HepG2 (cell line): ENCODE measurements around the gene PRPF38B. TPM values are rescaled to one million over a fixed set of nuclear protein-coding genes. Genes with fewer than 3 reads are reported as not detected.

Source experiments
- ATAC-seq: fragments of 200-7000 bp; cut with Tn5 transposase; 3 replicates; pipeline ENCODE4 v1.9.1; 2020; ENCODE audit warnings: mild to moderate bottlenecking, moderate library complexity
- BruUV-seq: library from RNA; stranded (reverse); fragments of 400-500 nt; replicated peaks from 2 replicates; lab custom pipeline; 2021; lab: Mats Ljungman, UMichigan
- CTCF ChIA-PET: fragments of 300-600 bp; formaldehyde crosslinking; extraction: SDS; loops from one replicate; lab custom pipeline; 2021; ENCODE audit warnings: low total read pairs, inconsistent platforms, low intra/inter-chr PET ratio; lab: Yijun Ruan, JAX
- POLR2A ChIA-PET: fragments of 350-600 bp; sonication (Branson Sonifier 250); formaldehyde crosslinking; loops from one replicate; lab custom pipeline; 2020; ENCODE audit warnings: antibody characterized with exemption, inconsistent platforms; lab: Yijun Ruan, JAX
- DNase-seq: peaks from one replicate; pipeline ENCODE4 v3.0.0-alpha.2; 2015; ENCODE audit warnings: low spot score
- FAIRE-seq: peaks from 3 replicates; lab custom pipeline; 2011; peaks lifted over from hg19 to GRCh38; lab: Jason Lieb, UNC
- H2AFZ ChIP-seq: one replicate; pipeline ENCODE4 v1.6.1; 2011; ENCODE audit warnings: low read length, inconsistent platforms
- H3K27ac ChIP-seq: fragments of 300-600 bp; 3 replicates; pipeline ENCODE4 v1.8.0; 2011; ENCODE audit warnings: mixed run types, mild to moderate bottlenecking, mixed read lengths, low read length, inconsistent platforms; ENCODE audit not compliant: insufficient read depth; ENCODE audit errors: extremely low read length
- H3K27me3 ChIP-seq, 2 experiments: fragments of 200-600 bp in 1 of 2; 2 replicates in 1 of 2; 3 replicates in 1 of 2; pipeline versions ENCODE4 v1.6.0 to v1.8.0; 2011; ENCODE audit warnings: low read length in 2 of 2, mild to moderate bottlenecking in 2 of 2, moderate library complexity in 2 of 2, inconsistent platforms in 1 of 2; ENCODE audit not compliant: insufficient read depth in 2 of 2, control insufficient read depth in 1 of 2
- H3K36me3 ChIP-seq, 2 experiments: fragments of 200-600 bp in 1 of 2; replicated peaks in 1 of 2; 2 replicates in 1 of 2; 3 replicates in 1 of 2; pipeline versions ENCODE4 v1.5.1 to v1.8.0; 2011; ENCODE audit warnings: low read length in 2 of 2, inconsistent platforms in 1 of 2; ENCODE audit not compliant: insufficient read depth in 2 of 2, control insufficient read depth in 1 of 2
- H3K4me1 ChIP-seq: 2 replicates; pipeline ENCODE4 v1.5.1; 2012; ENCODE audit warnings: low read length, inconsistent platforms; ENCODE audit not compliant: insufficient read depth
- H3K4me2 ChIP-seq: 2 replicates; pipeline ENCODE4 v1.6.0; 2011; ENCODE audit warnings: low read depth, low read length, inconsistent platforms
- H3K4me3 ChIP-seq, 3 experiments: fragments of 200-600 bp in 1 of 3; sonication (generic), shearing (Covaris generic) in 1 of 3; replicated peaks in 1 of 3; 2 replicates each; pipeline ENCODE4 v1.5.1; 2011 to 2016; ENCODE audit warnings: low read length in 3 of 3, inconsistent platforms in 2 of 3, low read depth in 2 of 3, mild to moderate bottlenecking in 2 of 3, control low read depth in 1 of 3, mixed read lengths in 1 of 3; ENCODE audit not compliant: insufficient read depth in 1 of 3
- H3K79me2 ChIP-seq: one replicate; pipeline ENCODE4 v1.6.1; 2011; ENCODE audit warnings: low read length, inconsistent platforms; ENCODE audit not compliant: insufficient read depth
- H3K9ac ChIP-seq: 2 replicates; pipeline ENCODE4 v1.6.0; 2011; ENCODE audit warnings: mild to moderate bottlenecking, low read depth, low read length, inconsistent platforms; ENCODE audit not compliant: insufficient read depth
- H3K9me3 ChIP-seq: 2 replicates; pipeline ENCODE4 v1.5.1; 2012; ENCODE audit warnings: mild to moderate bottlenecking, low read length
- H4K20me1 ChIP-seq: 2 replicates; pipeline ENCODE4 v1.6.0; 2011; ENCODE audit warnings: inconsistent platforms, mild to moderate bottlenecking, low read length, moderate library complexity; ENCODE audit not compliant: insufficient read depth
- ARHGAP35 ChIP-seq: sonication (generic); formaldehyde crosslinking; IDR thresholded peaks from 2 replicates; pipeline ENCODE4 v1.9.0; 2022; ENCODE audit warnings: mild to moderate bottlenecking, inconsistent platforms, moderate library complexity, missing genetic modification reagents, borderline replicate concordance
- BCL6 ChIP-seq: IDR thresholded peaks from 2 replicates; pipeline ENCODE4 v1.6.1; 2016; ENCODE audit warnings: missing genetic modification reagents, missing compliant biosample characterization
- BRF2 ChIP-seq: sonication (generic); formaldehyde crosslinking; IDR thresholded peaks from 2 replicates; pipeline ENCODE4 v1.8.1; 2022; ENCODE audit warnings: mild to moderate bottlenecking, missing genetic modification reagents
- CREM ChIP-seq, 2 experiments: sonication (generic) in 1 of 2; formaldehyde crosslinking in 1 of 2; IDR thresholded peaks; 2 replicates each; pipeline versions ENCODE4 v1.4.0 to v1.6.1; 2016 to 2020; ENCODE audit warnings: antibody characterized with exemption in 1 of 2, mild to moderate bottlenecking in 1 of 2, missing genetic modification reagents in 1 of 2
- FOXP1 ChIP-seq, 2 experiments: fragments of 450-650 bp in 1 of 2; IDR thresholded peaks; 2 replicates each; pipeline ENCODE4 v1.6.1; 2017 to 2018; ENCODE audit warnings: antibody characterized with exemption in 1 of 2
- GZF1 ChIP-seq: sonication (generic); formaldehyde crosslinking; IDR thresholded peaks from 2 replicates; pipeline ENCODE4 v1.5.1; 2020; ENCODE audit warnings: mild to moderate bottlenecking, missing genetic modification reagents
- HNRNPL ChIP-seq: fragments of 200-400 bp; formaldehyde crosslinking; IDR thresholded peaks from 2 replicates; pipeline ENCODE4 v1.6.1; 2017; ENCODE audit warnings: mild to moderate bottlenecking, low read depth, low read length
- KDM6A ChIP-seq: IDR thresholded peaks from 2 replicates; pipeline ENCODE4 v1.6.1; 2016; ENCODE audit warnings: low read depth
- RORA ChIP-seq: sonication (generic); formaldehyde crosslinking; IDR thresholded peaks from 2 replicates; pipeline ENCODE4 v1.5.0; 2020; ENCODE audit warnings: mild to moderate bottlenecking, missing genetic modification reagents, moderate library complexity
- SCMH1 ChIP-seq: sonication (generic); formaldehyde crosslinking; IDR thresholded peaks from 2 replicates; pipeline ENCODE4 v1.9.0; 2021; ENCODE audit warnings: missing genetic modification reagents, mild to moderate bottlenecking, borderline replicate concordance
- SMAD1 ChIP-seq: sonication (generic); formaldehyde crosslinking; IDR thresholded peaks from 2 replicates; pipeline ENCODE4 v1.4.0; 2020; ENCODE audit warnings: missing genetic modification reagents, low read depth, mild to moderate bottlenecking, borderline replicate concordance
- SOX5 ChIP-seq: IDR thresholded peaks from 2 replicates; pipeline ENCODE4 v1.6.1; 2016; ENCODE audit warnings: borderline replicate concordance
- ZMYM2 ChIP-seq: sonication (generic); formaldehyde crosslinking; IDR thresholded peaks from 2 replicates; pipeline ENCODE4 v1.8.0; 2022; ENCODE audit warnings: mild to moderate bottlenecking, missing genetic modification reagents
- ZNF180 ChIP-seq: sonication (generic); formaldehyde crosslinking; IDR thresholded peaks from 2 replicates; pipeline ENCODE4 v1.4.0; 2020; ENCODE audit warnings: low read depth, missing genetic modification reagents, borderline replicate concordance
- ZNF530 ChIP-seq: sonication (generic); formaldehyde crosslinking; IDR thresholded peaks from 2 replicates; pipeline ENCODE4 v1.5.0; 2020; ENCODE audit warnings: low read depth, mild to moderate bottlenecking, missing genetic modification reagents
- ZNF567 ChIP-seq: sonication (generic); formaldehyde crosslinking; IDR thresholded peaks from 2 replicates; pipeline ENCODE4 v1.8.1; 2023; ENCODE audit warnings: mild to moderate bottlenecking, missing genetic modification reagents, borderline replicate concordance
- ZNF883 ChIP-seq: sonication (generic); formaldehyde crosslinking; IDR thresholded peaks from 2 replicates; pipeline ENCODE4 v1.5.1; 2020; ENCODE audit warnings: mild to moderate bottlenecking, missing genetic modification reagents; ENCODE audit errors: not compliant biosample characterization
- ZSCAN25 ChIP-seq: sonication (generic); formaldehyde crosslinking; IDR thresholded peaks from 2 replicates; pipeline ENCODE4 v1.8.0; 2022; ENCODE audit warnings: mild to moderate bottlenecking, missing genetic modification reagents
- WGBS: methylation state at CpG from one replicate; pipeline ENCODE4 v1.1.6; 2017; ENCODE audit warnings: low lambda C conversion rate; 5-methylcytosine and 5-hydroxymethylcytosine counted together
- in situ Hi-C: cut with HindIII; loops from 2 replicates; pipeline ENCODE4 v1.10.0; 2017; ENCODE audit warnings: low pct_unique_long_range_greater_than_20kb; ENCODE audit not compliant: extremely low pct_ligation_motif_present
- intact Hi-C: fragments of 100-400 bp; cut with micrococcal nuclease; formaldehyde crosslinking; loops from one replicate; pipeline ENCODE4 v1.10.0; 2022; ENCODE audit not compliant: unreplicated experiment
- polyA plus RNA-seq, 8 experiments: library from polyadenylated mRNA; depleted of rRNA in 3 of 8; stranded (reverse) in 7 of 8; unstranded in 1 of 8; fragments of >200 nt; fragmentation: Illumina TruSeq in 4 of 8; extraction: Trizol in 4 of 8; gene quantifications; 2 replicates each; pipeline versions ENCODE4 v1.2.1 to v1.2.3, GENCODE V29; 2011 to 2016; ENCODE audit warnings: low read depth in 4 of 8, missing spikeins in 1 of 8, mixed read lengths in 1 of 8; ENCODE audit not compliant: insufficient read depth in 1 of 8
- total RNA-seq, 5 experiments: library from RNA; depleted of rRNA; stranded (reverse); fragments of >200 nt; fragmentation: Illumina TruSeq; extraction: Trizol; gene quantifications; 2 replicates each; pipeline ENCODE4 v1.2.3, GENCODE V29; 2016; ENCODE audit warnings: low read depth in 1 of 5
- TF ChIP-seq, protein P1 (sequence below): sonication (generic); formaldehyde crosslinking; IDR thresholded peaks from 2 replicates; pipeline ENCODE4 v1.4.0; 2020; ENCODE audit warnings: missing genetic modification reagents
- TF ChIP-seq, protein P2 (sequence below): sonication (generic); formaldehyde crosslinking; IDR thresholded peaks from 2 replicates; pipeline ENCODE4 v1.5.0; 2020; ENCODE audit warnings: mild to moderate bottlenecking, missing genetic modification reagents

The PRPF38B gene
- total and polyA plus RNA-seq, 2 of the 13 experiments (the other 11 are each of a cell fraction or from before 2014, with no cell fraction given) = 25.7 to 29.7 TPM

DNA sequence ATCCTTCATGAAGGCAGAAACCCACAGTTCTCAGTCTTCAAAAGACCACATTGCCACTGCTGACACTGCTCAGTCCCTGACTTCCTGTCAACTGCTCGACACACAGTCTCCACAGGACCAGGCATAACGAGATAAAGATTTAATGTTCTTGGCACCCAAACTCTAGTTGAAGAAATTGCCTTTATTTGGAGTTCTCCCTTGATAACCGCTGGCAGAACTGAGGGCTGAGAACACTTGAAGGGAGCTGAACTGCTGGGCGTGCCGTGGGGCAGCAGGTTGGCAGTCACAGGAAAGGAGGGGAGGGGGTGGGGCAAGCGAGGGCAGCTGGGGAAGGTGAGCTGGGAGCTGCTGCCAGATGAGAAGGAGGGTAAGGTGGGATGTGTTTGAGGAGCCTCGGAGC is 47.1 kb upstream of the PRPF38B start:
- ChIA-PET CTCF (no interaction called here), POLR2A (no interaction called here)
- Histone ChIP-seq H3K9me3 (no peaks in the 10 kb centered on the region), H3K79me2 (no peaks in the 10 kb centered on the region), H3K27me3 (no peaks in the 10 kb centered on the region; a peak in 1 of 5 replicates), H3K27ac (no peak overlapping the region), H3K4me2 (peak overlapping the region; percentile 68), H3K36me3 (no peaks in the 10 kb centered on the region), H3K4me1 (peaks cover 34% of the 10 kb centered on the region), H4K20me1 (no peaks in the 10 kb centered on the region), H3K9ac (no peak overlapping the region), H3K4me3 (peak overlapping the region in 1 of 3 experiments; percentile 30; a peak in 3 of 6 replicates), H2AFZ (peak overlapping the region; percentile 87)
- 31% methylated on average over 7 of the region's 7 CpGs for WGBS
- no peak for FAIRE-seq
- in situ Hi-C loops = no loop called here
- TF ChIP-seq GZF1 = no peak
- no peak for TF ChIP-seq SCMH1 (CRISPR knock-in tag)
- no peak for TF ChIP-seq ZSCAN25 (CRISPR knock-in tag)
- TF ChIP-seq SMAD1 = no peak
- no peak for TF ChIP-seq BRF2 (CRISPR knock-in tag)
- TF ChIP-seq ZNF567 (CRISPR knock-in tag) = no peak
- no peak for TF ChIP-seq RORA
- TF ChIP-seq BCL6 (CRISPR knock-in tag) = no peak
- no peak for TF ChIP-seq CREM (IDR thresholded peaks at IDR 0.05)
- no peak for TF ChIP-seq CREM (CRISPR knock-in tag; IDR thresholded peaks at IDR 0.05)
- no peak for TF ChIP-seq SOX5
- no peak for TF ChIP-seq ARHGAP35
- TF ChIP-seq ZNF180 (CRISPR knock-in tag) = no peak
- no peak for TF ChIP-seq HNRNPL
- TF ChIP-seq ZNF530 = no peak
- TF ChIP-seq ZMYM2 (CRISPR knock-in tag) = no peak
- TF ChIP-seq, protein P1, sequence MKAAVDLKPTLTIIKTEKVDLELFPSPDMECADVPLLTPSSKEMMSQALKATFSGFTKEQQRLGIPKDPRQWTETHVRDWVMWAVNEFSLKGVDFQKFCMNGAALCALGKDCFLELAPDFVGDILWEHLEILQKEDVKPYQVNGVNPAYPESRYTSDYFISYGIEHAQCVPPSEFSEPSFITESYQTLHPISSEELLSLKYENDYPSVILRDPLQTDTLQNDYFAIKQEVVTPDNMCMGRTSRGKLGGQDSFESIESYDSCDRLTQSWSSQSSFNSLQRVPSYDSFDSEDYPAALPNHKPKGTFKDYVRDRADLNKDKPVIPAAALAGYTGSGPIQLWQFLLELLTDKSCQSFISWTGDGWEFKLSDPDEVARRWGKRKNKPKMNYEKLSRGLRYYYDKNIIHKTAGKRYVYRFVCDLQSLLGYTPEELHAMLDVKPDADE (CRISPR knock-in tag) = no peak
- TF ChIP-seq, protein P2, sequence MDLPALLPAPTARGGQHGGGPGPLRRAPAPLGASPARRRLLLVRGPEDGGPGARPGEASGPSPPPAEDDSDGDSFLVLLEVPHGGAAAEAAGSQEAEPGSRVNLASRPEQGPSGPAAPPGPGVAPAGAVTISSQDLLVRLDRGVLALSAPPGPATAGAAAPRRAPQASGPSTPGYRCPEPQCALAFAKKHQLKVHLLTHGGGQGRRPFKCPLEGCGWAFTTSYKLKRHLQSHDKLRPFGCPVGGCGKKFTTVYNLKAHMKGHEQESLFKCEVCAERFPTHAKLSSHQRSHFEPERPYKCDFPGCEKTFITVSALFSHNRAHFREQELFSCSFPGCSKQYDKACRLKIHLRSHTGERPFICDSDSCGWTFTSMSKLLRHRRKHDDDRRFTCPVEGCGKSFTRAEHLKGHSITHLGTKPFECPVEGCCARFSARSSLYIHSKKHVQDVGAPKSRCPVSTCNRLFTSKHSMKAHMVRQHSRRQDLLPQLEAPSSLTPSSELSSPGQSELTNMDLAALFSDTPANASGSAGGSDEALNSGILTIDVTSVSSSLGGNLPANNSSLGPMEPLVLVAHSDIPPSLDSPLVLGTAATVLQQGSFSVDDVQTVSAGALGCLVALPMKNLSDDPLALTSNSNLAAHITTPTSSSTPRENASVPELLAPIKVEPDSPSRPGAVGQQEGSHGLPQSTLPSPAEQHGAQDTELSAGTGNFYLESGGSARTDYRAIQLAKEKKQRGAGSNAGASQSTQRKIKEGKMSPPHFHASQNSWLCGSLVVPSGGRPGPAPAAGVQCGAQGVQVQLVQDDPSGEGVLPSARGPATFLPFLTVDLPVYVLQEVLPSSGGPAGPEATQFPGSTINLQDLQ (CRISPR knock-in tag) = no peak
- TF ChIP-seq ZNF883 (CRISPR knock-in tag) = no peak
- no peak for TF ChIP-seq FOXP1 (IDR thresholded peaks at IDR 0.05)
- TF ChIP-seq FOXP1 (CRISPR knock-in tag; IDR thresholded peaks at IDR 0.05) = no peak
- no peak for TF ChIP-seq KDM6A (CRISPR knock-in tag)
- BruUV-seq = no TSS peak
- no peak for DNase-seq
- intact Hi-C loops = no loop called here
- no peak; the same call in 2 of the 3 replicates for ATAC-seq
